Stimulated activated CD4-positive, alpha-beta T cell treated with anti-CD3 and anti-CD28 coated beads, TNF-alpha, amount 100 ng/mL, for 1 hour (primary cell): ENCODE data around the gene ADAMTS17.

Source experiments
- DNase-seq, 3 donors: peaks; one replicate each; pipeline ENCODE4 v3.0.0-alpha.2; 2020; ENCODE audit warnings: low read depth in 3 of 3, low spot score in 1 of 3

The ADAMTS17 gene

DNA sequence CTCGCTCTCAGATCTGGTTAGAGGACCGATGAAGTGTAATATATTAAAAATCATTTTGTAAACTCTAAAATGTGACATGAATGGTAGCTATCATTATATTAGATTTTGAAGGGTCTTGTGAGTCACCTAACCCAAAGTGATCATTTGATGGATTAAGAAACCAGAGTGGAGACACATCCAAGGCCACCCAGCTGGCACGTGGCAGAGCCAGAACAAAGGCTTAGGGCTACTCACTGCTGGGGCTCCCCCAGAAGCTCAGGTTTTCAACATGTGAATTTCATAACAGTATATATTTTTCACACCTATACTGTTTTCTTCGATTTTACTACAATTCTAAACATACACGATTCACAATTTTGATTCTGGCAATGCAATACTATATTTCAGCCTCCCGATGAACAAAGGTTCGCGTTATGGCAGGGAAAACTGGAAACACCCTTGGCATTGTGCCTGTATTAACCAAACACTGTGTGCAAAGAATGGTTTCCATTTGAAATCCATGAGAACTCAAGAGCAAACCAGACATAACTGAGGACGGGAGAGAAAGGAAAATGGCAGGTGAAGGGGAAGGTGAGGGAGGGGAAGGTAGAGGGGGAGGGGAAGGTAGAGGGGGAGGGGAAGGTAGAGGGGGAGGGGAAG is 88.9 kb downstream of the ADAMTS17 start:
- DNase-seq, result no peak

DNA sequence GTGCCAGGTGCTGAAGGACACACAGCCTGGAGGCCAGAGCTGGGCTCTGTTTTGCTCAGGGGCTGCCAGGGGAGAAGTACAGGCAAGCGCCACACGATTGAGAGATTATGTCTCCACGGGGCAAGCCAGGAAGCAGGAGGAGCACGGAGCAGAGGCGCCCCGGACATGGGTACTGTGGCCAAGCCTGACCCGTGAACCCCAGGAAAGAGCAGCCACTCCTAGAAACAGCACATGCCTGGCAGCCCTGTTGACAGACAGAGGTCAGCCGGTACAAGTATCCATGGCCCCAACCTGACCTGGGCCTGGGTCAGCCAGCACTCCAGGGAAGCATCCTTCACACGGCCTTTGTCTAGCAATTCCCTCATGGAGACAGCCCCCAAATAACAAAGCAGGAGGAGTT is 89.4 kb downstream of the ADAMTS17 start:
- no peak for DNase-seq

DNA sequence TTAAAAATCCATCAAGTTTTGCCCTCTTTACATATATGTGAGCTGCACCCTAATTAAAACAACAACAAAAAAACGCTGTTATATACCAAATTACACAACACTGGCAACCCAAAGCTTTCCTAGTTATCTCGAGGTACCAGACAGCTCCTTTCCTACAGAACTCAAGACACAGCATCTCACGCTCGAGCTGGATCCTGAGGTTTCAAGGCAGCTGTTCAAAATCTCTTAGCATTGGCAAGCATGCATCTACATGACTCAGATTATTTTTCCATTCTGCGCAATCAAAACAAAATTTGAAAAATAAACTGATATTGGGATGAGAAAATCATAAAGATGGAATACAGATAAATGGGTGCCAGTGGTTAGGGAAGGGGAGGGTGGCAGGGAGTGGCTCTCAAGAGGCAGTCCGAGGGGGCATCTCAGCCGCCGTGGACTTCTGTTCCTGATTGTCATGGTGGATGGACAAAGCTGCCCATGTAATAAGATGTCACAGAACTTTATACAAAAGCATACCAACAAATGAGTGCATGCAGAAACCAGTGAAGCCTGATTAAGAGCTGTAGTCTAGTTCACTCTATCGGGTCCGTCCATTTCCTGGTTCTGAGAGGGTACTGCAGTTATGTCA is 91.5 kb downstream of the ADAMTS17 start:
- no peak for DNase-seq

GRCh38 chr15:100249096-100249815 is 92.5 kb downstream of the ADAMTS17 start:
- DNase-seq, result no peak

DNA sequence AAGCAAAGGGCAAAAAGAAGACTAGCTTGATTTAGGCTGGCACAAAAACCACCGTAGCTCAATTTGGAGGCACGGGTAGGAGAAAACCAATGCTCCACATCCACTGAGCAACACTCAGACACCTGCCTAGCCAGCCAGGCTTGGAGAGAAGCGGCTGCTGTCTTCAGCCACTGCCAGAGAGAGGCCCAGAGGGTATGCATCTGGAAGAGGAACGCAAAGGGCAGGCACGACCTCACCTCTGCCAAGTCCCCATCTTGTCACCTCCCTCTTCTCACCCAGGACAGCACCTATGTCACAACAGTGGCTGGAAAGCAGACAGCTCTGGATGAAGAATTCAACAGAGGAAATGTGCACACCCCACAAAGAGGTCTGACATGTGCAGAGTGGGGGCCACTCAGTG is 93.5 kb downstream of the ADAMTS17 start:
- DNase-seq, result no peak

GRCh38 chr15:100247228-100248225 is 94.2 kb downstream of the ADAMTS17 start:
- no peak for DNase-seq

DNA sequence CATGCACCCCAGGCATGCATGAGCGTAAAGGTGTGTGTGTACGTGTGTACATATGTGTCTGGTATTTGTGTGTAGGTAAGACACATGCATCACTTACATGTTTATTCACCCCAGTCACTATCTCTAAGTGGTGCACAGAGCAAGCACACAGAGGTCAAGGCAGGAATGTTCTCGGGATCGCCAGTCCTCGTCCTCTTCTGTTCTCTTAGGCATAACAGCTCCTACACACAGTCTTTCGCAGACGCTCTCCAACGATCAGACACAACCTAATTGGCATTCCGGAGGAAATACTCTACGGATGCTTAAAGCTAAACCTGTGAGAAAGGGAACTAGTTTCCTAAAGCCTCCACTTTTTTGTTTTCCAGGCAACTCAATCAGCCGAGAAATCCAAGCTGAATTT is 95.9 kb downstream of the ADAMTS17 start:
- no peak for DNase-seq

DNA sequence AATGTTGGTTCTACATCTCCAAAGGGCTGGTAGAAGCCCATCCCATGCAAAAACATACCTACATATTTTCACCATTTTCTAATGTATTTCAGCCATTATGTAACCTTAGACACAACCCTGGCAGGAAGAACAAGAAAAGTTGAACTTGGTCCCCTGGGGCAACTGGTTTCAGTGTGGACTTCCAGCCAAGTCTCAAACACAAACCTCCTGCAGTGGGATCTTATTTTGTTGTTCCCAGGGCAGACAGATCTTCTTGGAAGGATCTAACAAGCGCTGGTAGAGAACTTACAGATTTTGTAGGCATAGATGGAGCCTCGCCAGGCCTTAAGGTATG is 96.3 kb downstream of the ADAMTS17 start:
- no peak for DNase-seq

DNA sequence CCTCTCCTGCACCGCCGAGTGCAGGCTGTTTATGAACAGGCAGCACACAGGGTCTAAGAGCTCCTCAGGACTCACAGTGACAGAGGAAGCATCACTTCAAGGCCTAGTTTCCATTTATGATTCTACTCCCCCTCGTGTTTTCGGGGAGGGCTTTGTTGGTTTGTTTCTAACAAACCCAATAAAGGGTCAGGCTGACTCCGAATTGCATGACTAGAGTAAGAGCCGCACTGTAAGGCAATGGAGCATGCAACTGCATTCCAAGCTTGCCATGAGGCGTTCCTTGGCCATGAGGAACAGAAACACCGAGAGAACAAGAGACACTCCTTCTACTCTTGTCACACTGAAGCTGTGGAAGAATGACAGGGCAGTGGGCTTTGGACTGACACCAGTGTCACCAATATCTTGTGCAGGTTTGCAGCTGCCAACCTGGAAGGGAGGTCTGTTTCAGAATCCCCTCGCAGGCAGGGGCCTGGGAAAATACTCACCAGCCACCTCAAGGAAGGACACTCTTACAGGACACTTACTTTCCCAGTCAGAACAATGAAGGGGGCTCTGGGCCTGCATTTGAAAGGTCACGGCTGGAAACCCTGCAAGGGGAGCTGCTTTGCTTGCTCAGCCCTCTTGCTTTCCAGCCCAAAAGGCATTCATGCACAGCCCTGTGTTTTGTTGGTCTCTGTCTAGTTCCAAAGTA is 96.8 kb downstream of the ADAMTS17 start:
- DNase-seq, result no peak

DNA sequence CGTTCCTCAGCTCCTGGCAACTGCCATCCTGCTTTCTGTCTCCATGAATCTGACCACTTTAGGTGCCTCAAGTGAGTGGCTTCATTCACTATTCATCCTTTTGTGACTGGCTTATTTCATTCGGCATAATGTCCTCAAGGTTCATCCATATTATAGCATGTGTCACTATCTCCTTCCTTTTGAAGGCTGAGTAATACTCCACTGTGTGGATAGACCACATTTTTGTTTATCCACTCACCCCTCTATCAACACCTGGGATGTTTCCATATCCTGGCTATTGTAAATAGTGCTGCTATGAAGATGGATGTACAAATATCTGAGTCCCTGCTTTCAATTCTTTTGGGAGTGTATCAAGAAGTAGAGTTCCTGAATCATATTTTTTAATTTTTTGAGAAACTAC is 98.8 kb downstream of the ADAMTS17 start:
- no peak for DNase-seq

DNA sequence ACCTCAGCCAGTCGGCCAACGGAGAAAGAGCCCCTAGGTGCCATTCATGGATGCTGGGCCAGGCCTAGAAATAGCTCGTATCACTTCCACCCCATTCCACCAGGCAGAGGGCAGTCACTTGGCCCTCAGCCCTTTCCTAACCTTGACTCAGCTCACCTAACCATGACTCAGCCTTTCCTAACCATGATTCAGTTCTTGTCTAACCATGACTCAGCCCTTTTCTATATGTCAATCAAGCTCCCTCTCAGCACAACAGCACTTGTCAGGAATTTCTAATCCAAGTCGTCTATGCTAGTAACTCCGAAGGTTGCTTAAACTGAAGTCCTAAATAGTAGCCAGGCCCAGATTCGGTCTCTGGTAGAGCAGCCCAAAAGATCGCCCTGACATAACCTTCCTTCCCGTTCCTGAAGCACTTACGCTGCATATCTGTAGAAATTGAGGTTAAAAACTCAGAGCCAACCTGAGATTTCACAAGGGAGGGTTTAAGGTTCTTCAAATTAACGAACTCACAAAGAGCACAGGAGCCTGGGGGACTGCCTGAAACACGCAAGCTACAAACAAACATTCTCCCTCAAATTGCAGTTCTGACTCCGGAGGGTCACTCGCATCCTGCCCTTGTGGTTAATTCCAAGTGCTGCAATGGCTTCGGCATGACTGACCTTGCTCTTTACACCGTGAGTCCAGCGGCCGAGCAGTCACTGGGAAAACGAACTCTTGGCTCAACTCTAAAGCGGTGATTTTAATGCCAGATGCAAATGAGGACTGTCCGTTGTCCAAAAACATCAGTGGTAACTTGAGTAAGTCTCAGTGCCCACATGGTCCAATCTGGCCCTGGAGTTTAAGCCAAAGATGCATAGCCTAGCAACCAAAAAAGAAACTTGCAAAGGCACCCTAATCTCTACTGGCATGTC is 99.9 kb downstream of the ADAMTS17 start:
- no peak for DNase-seq

GRCh38 chr15:100236981-100237720 is 104.6 kb downstream of the ADAMTS17 start:
- no peak for DNase-seq

GRCh38 chr15:100235030-100235617 is 106.7 kb downstream of the ADAMTS17 start:
- DNase-seq, result no peak

DNA sequence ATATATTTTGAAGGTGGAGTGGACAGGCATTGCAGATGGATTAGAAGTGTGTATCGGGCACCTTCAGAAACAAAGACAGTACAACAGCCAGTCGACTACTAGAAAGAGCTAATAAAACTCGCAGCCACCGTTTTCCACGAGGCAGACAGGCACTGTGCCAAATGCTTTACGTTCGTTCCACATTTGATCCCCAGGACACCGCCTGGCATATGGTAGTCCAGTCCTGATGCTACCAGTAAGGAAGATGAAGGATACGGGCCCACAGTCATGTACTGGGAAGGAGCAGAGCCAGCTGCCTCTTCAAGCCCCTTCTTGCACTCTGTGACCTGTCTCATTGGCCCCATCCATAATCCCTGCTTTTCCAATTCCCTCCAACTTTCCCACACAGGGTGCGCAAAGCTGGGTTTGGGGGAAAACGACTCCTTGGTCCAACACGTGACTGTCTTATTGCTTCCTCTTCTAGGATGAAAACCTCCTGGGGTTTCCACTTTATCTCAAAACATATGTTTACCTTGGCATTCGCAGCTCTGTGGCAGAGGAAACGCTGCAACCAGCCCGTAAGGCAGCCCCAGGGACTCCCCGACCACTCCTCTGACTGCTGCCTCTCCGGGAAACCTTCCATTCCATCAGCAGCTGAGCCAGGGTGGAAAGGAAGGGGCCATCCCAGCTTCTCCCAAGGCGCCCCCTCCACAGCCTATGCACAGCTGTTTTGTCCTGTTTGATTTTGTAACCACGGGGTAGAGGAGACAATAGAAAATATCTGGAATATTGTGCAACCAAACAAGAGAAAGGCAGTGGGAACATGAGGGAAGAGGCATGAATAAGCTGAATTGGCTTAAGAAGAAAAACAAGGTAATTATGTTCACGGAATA is 107.4 kb downstream of the ADAMTS17 start:
- no peak for DNase-seq

- no peak for DNase-seq
These were observed 111.0 kb downstream of the ADAMTS17 start for GRCh38 chr15:100230784-100231183.

GRCh38 chr15:100229181-100230163 is 112.3 kb downstream of the ADAMTS17 start:
- DNase-seq, result no peak

GRCh38 chr15:100227781-100228180 is 114.0 kb downstream of the ADAMTS17 start:
- DNase-seq, result no peak
